HL-60/S4 treated with retinoic acid at 250 ng/mL for 4 days and 3 days (cell line): ENCODE results near the gene GRID2.

Experiments
- in situ Hi-C: fragments of 300-500 bp; cut with MboI; formaldehyde crosslinking; loops from 2 replicates; pipeline ENCODE4 v1.7.0; 2022; ENCODE audit warnings: low sequenced_read_pairs

Gene GRID2

GRCh38 chr4:92885632-92886031 lies 581.9 kb downstream of the GRID2 start:
- in situ Hi-C loops: no loop called here

GRCh38 chr4:92952426-92952825 lies 648.7 kb downstream of the GRID2 start:
- in situ Hi-C loops: no loop called here

GRCh38 chr4:92952897-92953296 lies 649.1 kb downstream of the GRID2 start:
- in situ Hi-C loops: no loop called here

GRCh38 chr4:92953462-92953861 lies 649.7 kb downstream of the GRID2 start:
- in situ Hi-C loops: no loop called here

- in situ Hi-C loops: no loop called here
These were observed 658.1 kb downstream of the GRID2 start for GRCh38 chr4:92961881-92962280.

GRCh38 chr4:92962831-92963230 lies 659.1 kb downstream of the GRID2 start:
- in situ Hi-C loops: no loop called here

- in situ Hi-C loops: no loop called here
These were observed 664.8 kb downstream of the GRID2 start for GRCh38 chr4:92968556-92968955.

GRCh38 chr4:92968996-92969395 lies 665.2 kb downstream of the GRID2 start:
- in situ Hi-C loops: no loop called here

GRCh38 chr4:92969650-92970379 lies 666.0 kb downstream of the GRID2 start:
- in situ Hi-C loops: no loop called here

- in situ Hi-C loops: no loop called here
These were observed 667.2 kb downstream of the GRID2 start for GRCh38 chr4:92970996-92971395.

- in situ Hi-C loops: no loop called here
These were observed 684.5 kb downstream of the GRID2 start for GRCh38 chr4:92988301-92988700.

GRCh38 chr4:92992758-92993157 lies 689.0 kb downstream of the GRID2 start:
- in situ Hi-C loops: no loop called here

GRCh38 chr4:92994727-92995126 lies 691.0 kb downstream of the GRID2 start:
- in situ Hi-C loops: no loop called here

GRCh38 chr4:92996533-92996932 lies 692.8 kb downstream of the GRID2 start:
- in situ Hi-C loops: no loop called here

GRCh38 chr4:93000910-93001309 lies 697.1 kb downstream of the GRID2 start:
- in situ Hi-C loops: no loop called here

- in situ Hi-C loops: no loop called here
These were observed 698.5 kb downstream of the GRID2 start for GRCh38 chr4:93002240-93002639.

GRCh38 chr4:93016350-93016749 lies 712.6 kb downstream of the GRID2 start:
- in situ Hi-C loops: no loop called here

GRCh38 chr4:93018243-93018642 lies 714.5 kb downstream of the GRID2 start:
- in situ Hi-C loops: no loop called here

GRCh38 chr4:93018806-93019205 lies 715.0 kb downstream of the GRID2 start:
- in situ Hi-C loops: no loop called here

GRCh38 chr4:93029769-93030168 lies 726.0 kb downstream of the GRID2 start:
- in situ Hi-C loops: no loop called here

- in situ Hi-C loops: no loop called here
These were observed 726.9 kb downstream of the GRID2 start for GRCh38 chr4:93030670-93031069.

GRCh38 chr4:93031431-93032098 lies 727.8 kb downstream of the GRID2 start:
- in situ Hi-C loops: no loop called here

GRCh38 chr4:93042746-93043145 lies 739.0 kb downstream of the GRID2 start:
- in situ Hi-C loops: no loop called here
